HG03469 (cell line): ENCODE measurements around the gene MRO.
"Not testable (repeated sequence)": the region's sequence is repeated elsewhere in the genome, so short reads cannot be mapped to it uniquely, and the experiment has no call there.

Experiments
- ATAC-seq: cut with Tn5 transposase; IDR thresholded peaks from one replicate; pipeline ENCODE4 v1.9.1; 2021; ENCODE audit warnings: mild to moderate bottlenecking, moderate library complexity, moderate number of reproducible peaks; ENCODE audit not compliant: unreplicated experiment

The MRO gene

DNA sequence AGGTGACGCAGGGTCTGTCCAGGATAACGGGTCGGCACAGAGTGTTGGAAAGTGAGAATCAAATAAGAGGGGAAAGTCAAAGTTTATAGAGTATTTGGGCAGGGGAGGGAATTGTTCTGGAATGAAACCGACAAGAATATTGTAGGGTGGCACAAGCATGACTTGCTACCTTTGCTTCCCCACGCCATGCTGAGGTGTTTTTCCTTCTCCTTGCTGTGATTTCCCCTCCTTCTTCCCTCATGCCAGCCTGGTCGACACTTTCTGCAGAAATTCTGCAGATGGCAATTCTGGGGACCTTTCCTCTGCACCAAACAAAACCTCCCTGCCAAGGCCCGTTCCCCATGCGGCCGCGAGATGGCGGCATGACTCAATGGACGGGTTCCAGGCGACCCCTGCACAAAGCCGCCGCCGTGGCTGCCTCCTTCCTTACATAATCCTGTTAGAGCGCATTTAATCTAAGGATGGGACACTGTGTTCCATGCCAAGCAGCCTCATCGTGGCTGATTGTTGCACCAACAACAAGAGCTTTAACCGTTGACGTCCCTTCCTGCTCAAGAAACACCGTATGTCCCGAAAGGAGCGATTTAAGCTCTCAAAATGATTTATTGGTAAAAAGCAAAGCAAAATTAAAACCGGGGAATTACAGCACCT lies at the start of gene MRO:
Gene MRO (minus strand): TSS at position 289 of the 651 bp plus-strand sequence. CDS start 10,616 bp downstream, outside the sequence.
- ATAC-seq, result peak; percentile 50

DNA sequence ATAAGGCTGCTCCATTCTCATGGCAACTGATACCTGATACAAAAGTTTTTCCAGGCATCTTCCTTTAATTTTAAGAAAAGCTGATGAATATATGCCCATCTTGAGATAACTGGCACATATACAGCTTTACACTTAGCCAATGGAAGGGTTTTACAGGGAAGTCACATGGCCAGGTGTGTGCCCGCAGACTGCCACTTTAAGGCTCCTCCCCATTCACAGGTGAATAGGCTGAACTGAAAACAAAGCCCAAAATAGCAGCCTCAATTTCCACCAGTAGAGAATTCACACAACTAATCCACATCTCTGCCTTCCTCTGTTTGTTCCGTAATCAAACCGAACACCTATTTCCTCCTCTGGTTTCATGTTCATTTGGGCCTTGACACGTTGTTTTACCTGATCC lies 49.3 kb upstream of the MRO start:
- no peak for ATAC-seq

DNA sequence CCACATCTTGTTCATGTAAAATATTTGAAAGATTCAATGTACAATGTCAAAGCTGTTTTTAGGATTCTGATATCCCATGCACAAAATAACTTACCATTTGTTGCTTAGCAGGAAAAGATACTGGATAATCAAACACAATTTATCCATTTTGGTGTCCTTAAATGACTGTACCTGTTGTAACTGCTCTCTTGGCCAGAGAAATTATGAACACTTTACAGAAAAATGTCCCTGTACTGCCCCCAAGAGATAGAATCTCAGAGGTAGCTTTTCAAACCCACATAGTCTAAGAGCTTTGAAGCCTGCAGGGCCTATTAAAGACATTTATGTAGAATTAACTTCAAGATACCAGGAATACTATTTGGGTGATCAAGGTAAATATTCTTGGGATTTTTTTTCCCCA lies 46.9 kb upstream of the MRO start:
- ATAC-seq, result no peak

DNA sequence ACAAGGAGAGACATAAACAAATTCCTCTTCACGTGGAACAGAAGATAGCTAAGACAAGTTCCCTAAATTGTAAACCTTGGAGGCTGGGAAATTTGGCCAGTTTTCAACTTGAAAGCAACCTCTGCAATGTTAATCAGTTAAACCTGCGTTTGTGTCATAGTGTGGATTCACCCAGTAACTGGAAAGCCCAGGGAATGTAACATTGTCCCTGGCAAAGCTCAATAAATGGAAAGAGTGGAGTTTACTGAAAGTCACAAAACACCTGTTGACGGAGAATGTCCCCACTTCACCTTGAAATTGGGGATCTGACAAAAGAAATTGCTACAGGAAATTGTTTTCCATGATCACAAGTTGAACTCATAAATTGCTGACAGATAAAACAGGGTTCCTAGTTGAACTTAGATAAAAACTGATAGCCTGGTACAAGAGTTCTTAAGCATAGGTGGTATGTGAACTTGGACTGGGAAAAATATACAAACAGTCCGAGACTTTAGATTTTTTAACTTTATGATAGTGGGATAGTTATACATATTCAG lies 44.1 kb upstream of the MRO start:
- ATAC-seq, result no peak

- ATAC-seq, result no peak
Measured at GRCh38 chr18:50862401-50862800, 42.6 kb upstream of the MRO start.

GRCh38 chr18:50861617-50862016 lies 41.8 kb upstream of the MRO start:
- ATAC-seq, result no peak

GRCh38 chr18:50859793-50860555 lies 40.2 kb upstream of the MRO start:
- ATAC-seq, result no peak

GRCh38 chr18:50857694-50858093 lies 37.9 kb upstream of the MRO start:
- no peak for ATAC-seq

DNA sequence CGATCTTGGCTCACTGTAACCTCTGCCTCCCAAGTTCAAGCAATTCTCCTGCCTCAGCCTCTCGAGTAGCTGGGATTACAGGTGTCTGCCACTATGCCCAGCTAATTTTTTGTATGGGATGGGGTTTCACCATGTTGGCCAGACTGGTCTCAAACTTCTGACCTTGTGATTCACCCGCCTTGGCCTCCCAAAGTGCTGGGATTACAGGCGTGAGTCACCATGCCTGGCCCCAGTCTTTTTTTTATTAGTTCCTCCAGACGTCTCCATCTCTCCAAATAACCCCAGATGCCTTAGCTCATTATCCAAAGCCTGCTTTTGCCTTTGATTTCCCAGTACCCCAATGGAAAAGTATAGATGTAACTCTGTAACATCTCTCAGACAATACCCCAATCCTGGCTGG lies 37.4 kb upstream of the MRO start:
- ATAC-seq, result not testable (repeated sequence)

DNA sequence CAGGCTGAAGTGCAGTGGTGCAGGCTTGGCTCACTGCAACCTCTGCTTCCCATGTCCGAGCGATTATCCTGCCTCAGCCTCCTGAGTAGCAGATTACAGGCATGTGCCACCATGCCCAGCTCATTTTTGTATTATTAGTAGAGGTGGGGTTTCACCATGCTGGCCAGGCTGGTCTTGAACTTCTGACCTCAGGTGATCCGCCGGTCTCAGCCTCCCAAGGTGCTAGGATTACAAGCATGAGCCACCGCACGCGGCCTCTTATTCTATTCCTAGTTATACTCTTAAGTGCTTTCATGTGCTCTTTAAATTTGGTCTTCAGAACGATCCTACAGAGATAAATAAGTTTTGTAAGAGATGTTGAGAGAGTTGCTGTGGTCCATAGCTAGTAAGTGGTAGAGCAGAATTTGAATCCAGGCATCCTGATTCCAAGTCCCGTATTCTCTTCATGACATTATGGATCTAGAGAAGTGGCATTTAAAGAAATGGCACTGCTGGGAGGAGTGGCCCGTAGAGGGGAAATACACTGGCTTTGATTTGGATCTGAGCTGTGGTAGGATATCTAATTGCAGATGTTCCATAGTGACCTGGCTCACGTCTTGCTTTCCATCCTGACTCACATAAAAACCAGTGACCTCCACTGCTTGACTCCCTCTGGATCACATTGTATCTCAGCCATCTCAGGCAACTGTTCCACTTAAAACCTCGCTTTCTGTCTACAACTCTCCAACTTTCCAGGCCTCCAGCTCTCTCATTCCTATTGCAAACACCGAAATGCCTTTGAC lies 36.4 kb upstream of the MRO start:
- ATAC-seq, result no peak

- ATAC-seq, result no peak
Measured at GRCh38 chr18:50853863-50854271, 34.1 kb upstream of the MRO start.

DNA sequence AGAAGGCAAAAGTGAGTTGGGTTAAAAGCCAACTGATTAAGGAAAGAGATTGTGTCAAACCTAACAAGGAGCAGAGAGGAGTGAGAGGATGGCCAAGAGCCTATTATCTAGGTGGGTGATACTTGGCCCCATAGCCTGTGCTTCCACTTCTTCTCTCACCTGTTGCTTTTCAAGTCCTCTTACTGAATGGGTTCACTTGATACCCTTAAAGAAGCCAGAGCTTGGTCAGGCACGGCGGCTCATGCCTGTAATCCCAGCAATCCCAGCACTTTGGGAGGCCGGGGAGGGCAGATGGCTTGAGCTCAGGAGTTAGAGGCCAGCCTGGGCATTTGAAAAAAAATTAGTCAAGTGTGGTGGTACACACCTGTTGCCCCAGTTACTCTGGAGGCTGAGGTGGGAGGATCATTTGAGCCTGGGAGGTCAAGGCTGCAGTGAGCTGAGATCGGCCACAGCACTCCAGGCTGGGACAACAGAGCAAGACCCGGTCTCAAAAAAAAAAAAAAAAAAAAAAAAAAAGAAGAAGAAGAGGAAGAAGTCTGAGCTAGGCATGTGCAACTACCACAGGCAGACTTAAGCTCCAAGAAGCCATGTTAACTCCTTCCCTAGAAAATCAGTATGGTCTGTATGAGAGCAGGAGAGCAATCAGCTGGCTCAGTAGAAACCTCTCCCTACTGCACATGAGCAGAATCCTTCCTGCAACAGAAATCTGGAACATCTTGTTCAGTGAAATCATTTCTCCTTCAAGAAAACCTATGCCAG lies 30.7 kb upstream of the MRO start:
- no peak for ATAC-seq

DNA sequence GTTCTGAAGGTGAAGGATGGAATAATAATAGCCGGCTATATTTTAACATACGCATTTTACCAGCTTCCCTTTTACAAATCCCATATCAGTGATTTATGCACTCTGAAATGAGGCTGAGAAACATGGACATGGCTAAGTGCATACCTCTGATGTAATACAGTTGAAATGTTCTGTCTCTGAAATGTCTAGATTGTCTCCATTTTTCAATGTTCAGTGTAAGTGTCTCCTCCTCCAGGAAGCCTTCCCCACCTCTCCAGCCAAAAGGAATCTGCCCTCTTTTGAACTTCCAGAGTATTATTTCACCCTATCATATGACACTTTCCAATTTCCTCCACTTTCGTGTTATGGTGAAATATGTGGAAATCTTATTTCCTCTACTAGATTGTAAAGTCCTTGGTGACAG lies 29.6 kb upstream of the MRO start:
- no peak for ATAC-seq

- no peak for ATAC-seq
Measured at GRCh38 chr18:50848991-50849390, 29.2 kb upstream of the MRO start.

DNA sequence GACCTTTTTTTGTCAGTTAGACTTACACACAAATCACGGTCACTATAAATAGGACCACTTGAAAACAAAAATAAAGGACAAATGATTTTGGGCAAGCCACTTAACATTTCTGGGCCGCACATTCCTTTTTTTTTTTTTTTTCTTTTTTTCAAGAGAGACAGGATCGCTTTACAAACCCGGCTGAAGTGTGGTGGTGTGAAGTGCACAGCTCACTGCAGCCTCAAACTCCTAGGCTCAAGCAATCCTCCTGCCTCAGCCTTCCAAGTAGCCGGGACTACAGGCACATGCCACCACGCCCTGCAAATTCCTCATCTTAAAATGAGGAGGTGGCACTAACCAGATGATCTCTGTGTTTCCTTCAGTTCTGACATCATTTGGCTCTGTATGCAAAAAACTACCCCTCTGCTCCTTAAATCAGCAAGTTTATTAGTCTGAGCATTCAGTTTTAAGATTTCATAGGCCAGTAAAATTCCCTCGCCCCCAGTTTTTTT lies 28.3 kb upstream of the MRO start:
- ATAC-seq, result no peak

GRCh38 chr18:50847192-50847591 lies 27.4 kb upstream of the MRO start:
- ATAC-seq, result no peak

DNA sequence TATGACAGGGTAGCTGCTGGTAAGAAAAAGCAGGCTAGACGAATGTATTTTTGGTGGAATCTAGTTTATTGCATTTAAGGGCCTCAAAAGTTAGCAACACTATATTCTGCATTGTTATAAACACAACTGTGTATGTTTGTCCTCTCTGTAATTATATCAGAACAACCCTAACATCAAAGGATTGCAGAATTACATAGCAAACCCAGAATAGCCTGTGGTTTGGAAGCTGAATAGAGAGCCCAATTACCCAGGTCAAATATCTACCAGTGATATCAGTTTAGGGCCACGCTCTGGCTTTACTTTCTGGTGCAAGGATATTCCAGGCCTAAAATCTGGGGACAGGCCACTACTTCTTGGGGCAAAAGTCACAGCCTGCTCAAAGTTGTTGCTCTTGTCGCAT lies 25.1 kb upstream of the MRO start:
- ATAC-seq, result no peak

DNA sequence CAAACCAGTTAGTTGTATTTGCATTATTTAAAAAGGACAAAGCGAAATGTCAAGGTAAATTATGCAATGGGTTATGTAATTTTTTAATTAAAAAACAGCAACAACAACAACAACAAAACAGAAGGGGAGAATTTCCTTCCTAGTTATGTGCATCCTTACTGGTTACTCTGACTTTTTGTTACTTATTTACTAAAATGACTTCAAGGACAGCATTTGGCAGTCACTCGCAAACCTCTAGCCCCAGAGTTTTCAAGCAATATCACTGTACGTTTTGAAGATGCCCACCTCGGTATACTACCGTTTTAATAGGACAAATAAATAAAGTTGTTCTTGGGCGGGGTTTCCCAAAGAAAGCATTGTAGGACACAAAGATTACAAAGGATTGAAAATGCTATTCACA lies 24.7 kb upstream of the MRO start:
- ATAC-seq, result no peak

- no peak for ATAC-seq
Measured at GRCh38 chr18:50842846-50843245, 23.0 kb upstream of the MRO start.

DNA sequence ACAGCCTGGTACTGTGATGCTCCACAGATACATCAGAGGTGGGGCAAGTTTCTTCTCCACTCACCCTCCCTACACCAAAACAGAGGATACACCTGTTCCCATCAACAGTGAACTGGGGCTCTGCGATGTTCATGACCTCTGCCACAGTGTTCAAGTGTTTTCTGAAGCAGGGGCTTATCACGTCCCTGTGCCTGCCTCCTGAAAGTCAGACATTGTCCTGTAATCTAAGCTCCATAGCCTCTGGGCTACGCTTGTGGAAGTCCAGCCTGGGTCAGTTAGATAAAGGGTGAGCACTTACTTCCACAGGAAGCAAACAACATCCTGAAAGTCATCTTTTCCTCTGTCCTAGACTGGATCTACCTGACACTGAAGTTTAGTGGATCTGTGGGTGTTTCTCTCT lies 20.2 kb upstream of the MRO start:
- no peak for ATAC-seq

DNA sequence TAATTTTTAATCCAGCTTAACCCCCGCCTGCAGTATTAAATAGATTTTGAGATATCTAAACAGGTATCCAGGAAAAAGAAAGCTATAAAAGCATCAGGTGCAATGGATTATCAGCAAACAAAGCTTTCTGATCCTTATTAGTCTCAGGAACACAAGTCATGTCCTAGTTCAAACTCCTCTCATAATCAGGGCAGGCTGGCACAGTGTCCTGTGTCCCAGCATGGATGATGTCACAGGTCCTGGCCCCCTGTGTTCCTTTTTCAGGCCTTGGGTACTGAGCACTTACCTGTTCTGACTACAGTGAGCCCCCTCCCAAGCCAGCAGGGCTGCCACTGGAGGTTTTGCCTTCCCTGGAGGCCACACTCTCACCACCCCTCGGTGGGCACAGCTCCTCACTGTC lies 19.5 kb upstream of the MRO start:
- no peak for ATAC-seq
